GM12878 (cell line): Measurements from ENCODE around the gene EIF4E. TPM values are rescaled to one million over a fixed set of nuclear protein-coding genes. Genes with fewer than 3 reads are reported as not detected.

ENCODE experiments used
- ATAC-seq: fragments of 200-7000 bp; cut with Tn5 transposase; 3 replicates; pipeline ENCODE4 v1.9.1; 2020; ENCODE audit warnings: mild to moderate bottlenecking, moderate library complexity
- BruUV-seq: library from RNA; stranded (reverse); fragments of 400-500 nt; replicated peaks from 2 replicates; lab custom pipeline; 2021; lab: Mats Ljungman, UMichigan
- CTCF ChIA-PET: fragments of 300-600 bp; sonication (Branson Sonifier 250); formaldehyde crosslinking; extraction: SDS; loops from one replicate; lab custom pipeline; 2021; ENCODE audit warnings: inconsistent platforms; lab: Yijun Ruan, JAX
- POLR2A ChIA-PET: fragments of 350-600 bp; formaldehyde crosslinking; extraction: SDS; loops from one replicate; lab custom pipeline; 2021; ENCODE audit warnings: inconsistent platforms; lab: Charles Lee
- RAD21 ChIA-PET: fragments of 300-600 bp; sonication (Branson Sonifier 250); formaldehyde crosslinking; loops from one replicate; lab custom pipeline; 2023; ENCODE audit warnings: antibody characterized with exemption; ENCODE audit not compliant: unreplicated experiment; lab: Charles Lee
- SMC1A ChIA-PET: fragments of 300-600 bp; sonication (Branson Sonifier 250); formaldehyde crosslinking; loops from one replicate; lab custom pipeline; 2023; ENCODE audit not compliant: unreplicated experiment, uncharacterized antibody; lab: Charles Lee
- DNase-seq: peaks from one replicate; pipeline ENCODE4 v3.0.0-alpha.2; 2011; ENCODE audit warnings: low read depth, low spot score
- FAIRE-seq: peaks from 3 replicates; lab custom pipeline; 2011; peaks lifted over from hg19 to GRCh38; lab: Jason Lieb, UNC
- H2AFZ ChIP-seq: 2 replicates; pipeline ENCODE4 v1.6.0; 2011; ENCODE audit warnings: low read depth, low read length, control low read depth; ENCODE audit not compliant: control insufficient read depth
- H3K27ac ChIP-seq: 2 replicates; pipeline ENCODE4 v1.5.1; 2011; ENCODE audit warnings: control low read depth; ENCODE audit not compliant: control insufficient read depth, insufficient read depth
- H3K27me3 ChIP-seq, 2 experiments: replicated peaks in 1 of 2; 2 replicates each; pipeline versions ENCODE4 v1.6.0 to v1.6.1; 2011; ENCODE audit warnings: low read length in 1 of 2; ENCODE audit not compliant: control insufficient read depth in 2 of 2, insufficient read depth in 2 of 2
- H3K36me3 ChIP-seq, 2 experiments: 2 replicates each; pipeline ENCODE4 v1.5.1; 2011; ENCODE audit warnings: low read length in 1 of 2; ENCODE audit not compliant: control insufficient read depth in 2 of 2, insufficient read depth in 2 of 2
- H3K4me1 ChIP-seq: 2 replicates; pipeline ENCODE4 v1.6.1; 2011; ENCODE audit warnings: mild to moderate bottlenecking, low read length, moderate library complexity, mixed read lengths; ENCODE audit not compliant: control insufficient read depth, insufficient read depth
- H3K4me2 ChIP-seq: 2 replicates; pipeline ENCODE4 v1.6.0; 2011; ENCODE audit warnings: control low read depth; ENCODE audit not compliant: control insufficient read depth, insufficient read depth
- H3K4me3 ChIP-seq: fragments of 200-600 bp; sonication (generic); 2 replicates; pipeline ENCODE4 v1.5.1; 2016
- H3K79me2 ChIP-seq: 2 replicates; pipeline ENCODE4 v1.6.0; 2011; ENCODE audit warnings: low read length; ENCODE audit not compliant: control insufficient read depth, insufficient read depth
- H3K9ac ChIP-seq: 2 replicates; pipeline ENCODE4 v1.8.0; 2011; ENCODE audit warnings: low read length, control low read depth, mixed read lengths; ENCODE audit not compliant: control insufficient read depth, insufficient read depth
- H3K9me3 ChIP-seq: replicated peaks from 3 replicates; pipeline ENCODE4 v1.5.1; 2011; ENCODE audit warnings: mild to moderate bottlenecking, low read length; ENCODE audit not compliant: control insufficient read depth, insufficient read depth
- H4K20me1 ChIP-seq: 2 replicates; pipeline ENCODE4 v1.6.0; 2011; ENCODE audit not compliant: control insufficient read depth, insufficient read depth
- CEBPB ChIP-seq, 2 experiments: fragments of 150-350 bp in 1 of 2; IDR thresholded peaks; 2 replicates each; pipeline ENCODE4 v1.6.1; 2012 to 2014; ENCODE audit warnings: low read depth in 2 of 2, low read length in 2 of 2, borderline replicate concordance in 1 of 2, inconsistent platforms in 1 of 2
- CREB1 ChIP-seq: IDR thresholded peaks from 2 replicates; pipeline ENCODE4 v1.6.1; 2012; ENCODE audit warnings: low read depth, mild to moderate bottlenecking, inconsistent platforms
- FOXK2 ChIP-seq: fragments of 450-650 bp; IDR thresholded peaks from 2 replicates; pipeline ENCODE4 v1.6.1; 2017; ENCODE audit warnings: mild to moderate bottlenecking, moderate library complexity
- FOXM1 ChIP-seq: IDR thresholded peaks from 2 replicates; pipeline ENCODE4 v1.6.1; 2012; ENCODE audit warnings: low read depth, mild to moderate bottlenecking, inconsistent platforms, low read length, moderate library complexity
- NFYA ChIP-seq: IDR thresholded peaks from 2 replicates; pipeline ENCODE4 v1.6.1; 2011; ENCODE audit warnings: low read depth, mild to moderate bottlenecking, low read length, improper control_type of control experiment, borderline replicate concordance
- POLR2AphosphoS5 ChIP-seq: IDR thresholded peaks from 2 replicates; pipeline ENCODE4 v1.6.1; 2011; ENCODE audit warnings: mild to moderate bottlenecking, low read length, inconsistent platforms
- RAD21 ChIP-seq: IDR thresholded peaks from 2 replicates; pipeline ENCODE4 v1.6.1; 2011; ENCODE audit warnings: mild to moderate bottlenecking, low read depth, low read length, moderate library complexity; ENCODE audit not compliant: insufficient read depth
- RFX5 ChIP-seq: IDR thresholded peaks from 2 replicates; pipeline ENCODE4 v1.6.1; 2011; ENCODE audit warnings: low read depth, low read length, improper control_type of control experiment
- SP1 ChIP-seq: IDR thresholded peaks from one replicate; pipeline ENCODE4 v1.6.1; 2011; ENCODE audit warnings: low read depth, low read length
- YY1 ChIP-seq: IDR thresholded peaks from 2 replicates; pipeline ENCODE4 v1.6.1; 2011; ENCODE audit warnings: low read depth, mild to moderate bottlenecking, low read length
- ZNF24 ChIP-seq: fragments of 450-650 bp; IDR thresholded peaks from 2 replicates; pipeline ENCODE4 v1.6.1; 2017; ENCODE audit warnings: antibody characterized with exemption, mild to moderate bottlenecking
- WGBS: methylation state at CpG from one replicate; pipeline ENCODE4 v1.1.6; 2016; ENCODE audit warnings: low lambda C conversion rate; ENCODE audit not compliant: insufficient replicate concordance, insufficient coverage; ENCODE audit errors: missing lambda C conversion rate; 5-methylcytosine and 5-hydroxymethylcytosine counted together
- in situ Hi-C: fragments of 300-500 bp; cut with MboI; formaldehyde crosslinking; loops from 9 replicates; pipeline ENCODE4 v1.14.3; 2018; ENCODE audit warnings: mixed read lengths
- intact Hi-C: fragments of 100-400 bp; cut with micrococcal nuclease; formaldehyde crosslinking; loops from one replicate; pipeline ENCODE4 v1.14.2; 2022; ENCODE audit not compliant: unreplicated experiment
- polyA plus RNA-seq, 11 experiments: library from polyadenylated mRNA; depleted of rRNA in 4 of 11; unstranded in 6 of 11; stranded (reverse) in 5 of 11; fragments of >200 nt; fragmentation: Nextera tagmentation in 4 of 11; fragmentation: Illumina TruSeq in 1 of 11; extraction: Ambion mirVana in 4 of 11; extraction: Trizol in 1 of 11; gene quantifications; 1 replicate in 1 of 11; 2 replicates in 10 of 11; pipeline versions ENCODE4 v1.2.1 to v1.2.3, GENCODE V29; 2011 to 2016; ENCODE audit warnings: inconsistent platforms in 2 of 11, missing spikeins in 2 of 11, low read depth in 1 of 11
- total RNA-seq, 4 experiments: library from RNA; depleted of rRNA in 3 of 4; stranded (reverse); fragments of >200 nt in 3 of 4; fragmentation: Illumina TruSeq in 1 of 4; extraction: Trizol in 1 of 4; gene quantifications; 2 replicates each; pipeline versions ENCODE4 v1.2.1 to v1.2.3, GENCODE V29; 2013 to 2021
- TF ChIP-seq, protein P1 (sequence below): fragments of 150-350 bp; IDR thresholded peaks from 2 replicates; pipeline ENCODE4 v1.6.1; 2016; ENCODE audit warnings: low read depth, low read length

Gene EIF4E
- total and polyA plus RNA-seq, 10 of the 15 experiments (the other 5 are each of a cell fraction or from before 2014, with no cell fraction given), result 104 to 372 (median 163) TPM

DNA sequence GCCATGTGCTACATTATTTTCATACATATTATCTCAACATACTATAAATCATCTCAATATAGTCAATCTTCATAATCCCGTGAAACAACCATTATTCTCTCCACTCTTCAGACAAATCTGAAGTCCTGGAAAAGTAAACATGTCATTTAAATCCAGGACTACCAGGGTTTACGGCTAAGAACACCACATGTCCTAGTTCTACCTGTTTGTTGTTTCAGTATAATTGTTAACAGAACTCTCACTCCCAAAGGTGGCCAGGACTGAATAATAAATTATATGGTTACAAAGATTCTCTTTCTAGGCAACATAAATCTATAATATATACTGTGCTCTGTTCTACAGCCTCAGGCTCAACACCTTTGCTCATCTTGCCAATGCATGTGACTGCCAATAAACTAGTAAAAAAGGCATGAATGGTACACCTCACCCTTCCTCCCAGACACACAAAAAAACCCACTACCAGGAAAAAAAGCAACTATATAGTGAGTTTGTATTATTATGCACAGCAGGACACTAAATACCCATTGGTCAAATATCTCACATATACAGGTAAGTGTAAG is 20.1 kb downstream of the EIF4E start:
- no TSS peak for BruUV-seq
- H3K4me2 ChIP-seq, result no peak overlapping the region
- POLR2A ChIA-PET, result interaction anchor here (2.0 kb wide), 1 partner anchor 20 kb away, joined by 6 read pairs; the partner anchor contains the start of gene EIF4E
- H2AFZ ChIP-seq, result no peak overlapping the region
- SMC1A ChIA-PET, result interaction anchor here (1.1 to 1.6 kb wide), 5 partner anchors 15 to 148 kb away, joined by 3 to 5 read pairs (median 4); partner anchors contain the start of gene EIF4E
- no peak overlapping the region for H3K4me3 ChIP-seq
- no peak overlapping the region for H3K9ac ChIP-seq
- H3K4me1 ChIP-seq, result peaks cover 8% of the 10 kb centered on the region
- no peak for TF ChIP-seq RFX5
- no peak for TF ChIP-seq ZNF24
- no peak for TF ChIP-seq SP1
- TF ChIP-seq FOXK2, result no peak
- TF ChIP-seq, protein P1, sequence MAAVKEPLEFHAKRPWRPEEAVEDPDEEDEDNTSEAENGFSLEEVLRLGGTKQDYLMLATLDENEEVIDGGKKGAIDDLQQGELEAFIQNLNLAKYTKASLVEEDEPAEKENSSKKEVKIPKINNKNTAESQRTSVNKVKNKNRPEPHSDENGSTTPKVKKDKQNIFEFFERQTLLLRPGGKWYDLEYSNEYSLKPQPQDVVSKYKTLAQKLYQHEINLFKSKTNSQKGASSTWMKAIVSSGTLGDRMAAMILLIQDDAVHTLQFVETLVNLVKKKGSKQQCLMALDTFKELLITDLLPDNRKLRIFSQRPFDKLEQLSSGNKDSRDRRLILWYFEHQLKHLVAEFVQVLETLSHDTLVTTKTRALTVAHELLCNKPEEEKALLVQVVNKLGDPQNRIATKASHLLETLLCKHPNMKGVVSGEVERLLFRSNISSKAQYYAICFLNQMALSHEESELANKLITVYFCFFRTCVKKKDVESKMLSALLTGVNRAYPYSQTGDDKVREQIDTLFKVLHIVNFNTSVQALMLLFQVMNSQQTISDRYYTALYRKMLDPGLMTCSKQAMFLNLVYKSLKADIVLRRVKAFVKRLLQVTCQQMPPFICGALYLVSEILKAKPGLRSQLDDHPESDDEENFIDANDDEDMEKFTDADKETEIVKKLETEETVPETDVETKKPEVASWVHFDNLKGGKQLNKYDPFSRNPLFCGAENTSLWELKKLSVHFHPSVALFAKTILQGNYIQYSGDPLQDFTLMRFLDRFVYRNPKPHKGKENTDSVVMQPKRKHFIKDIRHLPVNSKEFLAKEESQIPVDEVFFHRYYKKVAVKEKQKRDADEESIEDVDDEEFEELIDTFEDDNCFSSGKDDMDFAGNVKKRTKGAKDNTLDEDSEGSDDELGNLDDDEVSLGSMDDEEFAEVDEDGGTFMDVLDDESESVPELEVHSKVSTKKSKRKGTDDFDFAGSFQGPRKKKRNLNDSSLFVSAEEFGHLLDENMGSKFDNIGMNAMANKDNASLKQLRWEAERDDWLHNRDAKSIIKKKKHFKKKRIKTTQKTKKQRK, result no peak
- no peak for TF ChIP-seq CREB1
- no peak for TF ChIP-seq RAD21
- no peak for TF ChIP-seq POLR2AphosphoS5
- TF ChIP-seq NFYA, result no peak
- no peak for TF ChIP-seq YY1
- no peak for TF ChIP-seq CEBPB (IDR thresholded peaks at IDR 0.05; ENCODE audit: borderline replicate concordance in 1 of 2, low read depth in 2 of 2, low read length in 2 of 2)
- no peak for TF ChIP-seq FOXM1
- 0 out of 4 replicates have a peak, but pooled peaks cover 0 to 5% of the 10 kb centered on the region in 2 experiments for H3K36me3 ChIP-seq
- no peak overlapping the region for H3K27ac ChIP-seq
- no peak for FAIRE-seq
- no peaks in the 10 kb centered on the region for H4K20me1 ChIP-seq
- intact Hi-C loops, result no loop called here
- no peaks in the 10 kb centered on the region; the same call in 2 of the 3 replicates for H3K9me3 ChIP-seq
- RAD21 ChIA-PET, result no interaction called here
- no peaks in the 10 kb centered on the region for H3K27me3 ChIP-seq
- H3K79me2 ChIP-seq, result peaks cover 96% of the 10 kb centered on the region
- ATAC-seq, result no peak
- in situ Hi-C loops, result no loop called here
- CTCF ChIA-PET, result interaction anchor here (0.9 to 1.9 kb wide), 4 partner anchors 17 to 441 kb away, joined by 3 to 7 read pairs (median 4); no protein-coding TSS in a partner anchor
- DNase-seq, result no peak
- 66% methylated on average over 2 of the region's 2 CpGs for WGBS
